Skin epidermis (tissue), 12 donors: ENCODE results near the gene SLC6A5.
"Not testable (repeated sequence)": the region's sequence is repeated elsewhere in the genome, so short reads cannot be mapped to it uniquely, and the experiment has no call there.

Source experiments
- H3K27ac ChIP-seq, 21 experiments: fragments of 200-600 bp; sonication (generic) in 11 of 21; one replicate each; pipeline ENCODE4 v1.5.0; 2020; ENCODE audit warnings: mild to moderate bottlenecking in 3 of 21, inconsistent platforms in 2 of 21, moderate library complexity in 2 of 21
- H3K4me3 ChIP-seq, 7 experiments: fragments of 200-600 bp; sonication (generic) in 2 of 7; one replicate each; pipeline ENCODE4 v1.5.0; 2020; ENCODE audit warnings: inconsistent platforms in 2 of 7, mild to moderate bottlenecking in 2 of 7, moderate library complexity in 1 of 7

Gene SLC6A5

DNA sequence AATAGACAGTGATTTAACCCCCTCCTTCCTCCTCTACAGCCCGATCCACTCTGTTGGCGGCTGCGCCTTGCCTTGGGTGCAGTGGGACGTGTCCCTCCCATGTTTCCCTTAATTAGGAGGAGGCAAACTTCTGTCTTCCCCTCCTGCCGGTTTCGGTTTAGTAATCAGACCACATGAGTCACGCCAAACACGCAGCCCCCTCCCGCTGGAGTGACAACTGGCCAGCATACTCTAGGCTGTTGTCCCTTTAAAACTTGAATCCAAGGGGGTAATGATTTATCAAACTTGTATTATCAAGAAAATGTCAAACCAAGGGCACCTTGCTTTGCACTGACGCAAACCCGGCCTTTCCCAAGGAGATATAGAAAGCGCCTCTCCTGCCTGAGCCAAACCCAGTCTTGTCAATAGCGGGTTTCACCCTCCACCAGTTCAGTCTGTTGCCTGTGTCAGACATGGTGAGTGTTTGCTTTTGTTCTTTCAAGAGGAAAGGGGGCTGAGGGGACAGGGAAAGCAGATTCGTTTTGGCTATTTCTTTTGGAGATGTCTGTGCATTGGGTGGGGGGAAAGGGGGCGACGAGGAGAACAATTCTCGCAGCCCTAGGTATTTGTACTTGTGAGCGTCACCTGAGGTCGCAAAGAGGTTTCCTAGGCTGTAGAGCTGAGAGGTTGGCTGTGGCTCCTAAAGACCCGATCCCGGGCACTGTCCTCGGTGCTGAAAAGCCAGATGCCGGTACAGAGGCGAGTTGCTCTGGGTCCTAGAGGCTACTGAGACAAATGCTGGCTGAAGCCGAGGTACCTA, at the start of gene SLC6A5:
Gene SLC6A5, plus strand, starts transcription at position 388 of the 799 bp plus-strand sequence. Its CDS starts 65 bp downstream, at position 453.
- H3K27ac ChIP-seq, result no peak within 1 kb of the TSS
- H3K4me3 ChIP-seq, result no peak within 1 kb of the TSS

DNA sequence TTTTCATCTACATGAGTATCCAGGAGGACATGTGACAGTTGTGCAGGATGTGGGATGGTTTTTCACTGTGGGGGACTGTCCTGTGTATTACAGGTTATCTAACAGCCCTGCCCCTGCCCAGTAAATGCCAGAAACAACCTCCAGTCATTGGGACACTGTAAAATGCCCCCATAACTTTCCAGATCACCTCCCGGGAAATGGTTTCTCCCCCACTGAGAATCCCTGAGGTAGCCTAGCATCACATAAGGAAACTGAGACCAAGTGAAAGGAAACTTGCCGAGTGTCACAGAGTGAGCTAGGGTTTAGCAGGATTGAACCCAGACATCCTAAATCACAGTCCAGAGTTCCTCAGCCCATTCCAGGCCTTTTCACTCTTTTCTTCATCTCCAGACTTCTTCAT, 48.3 kb upstream of the SLC6A5 start:
- no peak overlapping the region for H3K27ac ChIP-seq
- no peak overlapping the region for H3K4me3 ChIP-seq

DNA sequence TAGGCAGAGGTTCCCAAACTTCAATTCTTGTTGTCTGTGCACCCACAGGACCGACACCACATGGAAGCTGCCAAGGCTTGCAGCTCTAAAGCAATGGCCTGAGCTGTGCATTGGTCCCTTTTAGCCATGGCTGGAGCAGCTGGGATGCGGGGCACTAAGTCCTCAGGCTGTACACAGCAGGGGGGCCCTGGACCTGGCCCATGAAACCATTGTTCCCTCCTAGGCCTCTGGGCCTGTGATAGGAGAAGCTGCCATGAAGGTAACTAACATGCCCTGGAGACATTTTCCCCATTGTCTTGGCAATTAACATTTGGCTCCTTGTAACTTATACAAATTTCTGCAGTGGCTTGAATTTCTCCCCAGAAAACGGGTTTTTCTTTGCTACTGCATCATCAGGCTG, 43.6 kb upstream of the SLC6A5 start:
- no peak overlapping the region for H3K4me3 ChIP-seq
- no peak overlapping the region for H3K27ac ChIP-seq

DNA sequence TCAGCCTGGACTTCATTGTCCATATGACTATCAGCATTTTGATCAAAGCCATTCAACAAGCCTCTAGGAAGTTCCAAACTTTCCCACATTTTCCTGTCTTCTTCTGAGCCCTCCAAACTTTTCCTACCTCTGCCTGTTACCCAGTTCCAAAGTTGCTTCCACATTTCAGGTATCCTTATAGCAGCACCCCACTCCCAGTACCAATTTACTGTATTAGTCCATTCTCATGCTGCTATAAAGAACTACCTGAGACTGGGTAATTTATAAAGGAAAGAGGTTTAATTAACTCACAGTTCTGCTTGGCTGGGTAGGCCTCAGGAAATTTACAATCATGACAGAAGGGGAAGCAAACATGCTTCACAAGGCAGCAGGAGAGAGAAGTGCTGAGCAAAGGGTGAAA, 43.0 kb upstream of the SLC6A5 start:
- not testable (repeated sequence) for H3K4me3 ChIP-seq, H3K27ac ChIP-seq

DNA sequence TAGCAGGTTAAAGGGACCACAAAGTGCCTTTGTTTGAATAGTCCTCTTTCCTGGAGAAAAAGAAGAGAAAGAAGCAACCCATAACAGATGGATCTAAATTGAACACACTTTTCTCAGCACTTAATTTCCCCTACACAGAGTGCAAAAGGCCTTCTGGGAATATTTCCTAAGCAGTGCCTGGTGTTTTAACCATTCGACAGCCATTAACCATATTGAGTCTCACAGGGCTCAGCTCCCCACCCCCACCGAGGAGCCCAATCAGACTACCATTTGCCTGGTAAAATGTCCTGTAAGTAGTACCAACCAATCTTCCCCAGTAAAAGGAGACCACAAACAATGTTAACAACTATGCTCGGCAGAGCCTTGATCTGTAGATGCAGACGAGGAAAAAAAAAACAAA, 40.7 kb upstream of the SLC6A5 start:
- Histone ChIP-seq H3K4me3 (no peak overlapping the region), H3K27ac (no peak overlapping the region)

DNA sequence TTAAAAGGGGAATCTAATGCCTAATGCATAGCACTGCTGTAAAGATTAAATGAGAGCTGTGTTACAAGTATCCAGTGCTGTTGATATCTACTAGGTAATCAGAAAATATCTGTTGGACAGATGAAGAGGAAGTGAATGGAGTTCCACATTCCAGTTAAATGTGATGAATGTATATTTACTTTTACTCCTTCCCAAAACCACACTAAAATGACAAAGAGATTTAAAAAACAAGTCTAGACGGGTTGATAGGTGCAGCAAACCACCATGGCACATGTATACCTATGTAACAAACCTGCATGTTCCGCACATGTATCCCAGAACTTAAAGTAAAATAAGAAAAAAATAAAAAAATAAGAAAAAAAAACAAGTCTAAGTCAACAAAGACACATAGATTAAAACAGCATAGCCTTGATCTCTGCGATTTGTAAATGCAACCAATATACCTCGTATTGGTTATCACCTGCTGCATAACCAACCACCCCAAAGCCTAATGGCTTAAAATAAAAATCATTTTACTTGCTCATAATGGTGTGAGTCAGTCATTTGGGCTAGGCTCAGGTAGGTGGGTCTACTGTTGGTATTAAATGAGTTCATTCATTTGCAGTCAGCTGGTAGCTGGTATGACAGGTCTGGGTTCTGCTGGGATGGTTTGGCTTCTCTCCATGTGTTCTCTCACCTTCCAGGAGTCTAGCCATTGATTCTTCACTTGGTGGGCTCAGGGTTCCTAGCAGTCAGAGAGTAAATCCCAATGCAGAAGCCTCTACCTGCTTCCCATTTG, 39.7 kb upstream of the SLC6A5 start:
- no peak overlapping the region for H3K4me3 ChIP-seq

DNA sequence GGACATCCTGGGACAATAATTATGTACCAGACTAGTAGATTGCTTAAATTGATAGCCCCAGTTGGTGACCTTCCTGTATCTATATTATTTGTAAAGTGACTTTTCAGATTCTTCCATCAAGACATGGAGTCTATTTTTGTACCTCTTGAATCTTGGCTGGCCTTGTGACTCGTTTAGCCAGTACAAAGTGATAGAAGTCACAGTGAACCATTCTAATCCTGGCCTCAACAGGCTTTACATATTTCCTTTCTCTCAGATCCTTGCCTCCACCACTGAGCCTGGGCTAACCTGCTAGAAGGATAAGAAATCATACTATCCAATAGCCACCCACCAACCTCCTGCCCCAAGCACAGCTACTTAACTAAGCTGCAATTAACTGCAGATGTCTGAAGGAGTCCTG, 37.5 kb upstream of the SLC6A5 start:
- Histone ChIP-seq H3K27ac (no peak overlapping the region), H3K4me3 (no peak overlapping the region)

More for the DNA sequence above, 39.7 kb upstream of the SLC6A5 start:
- H3K27ac ChIP-seq, result no peak overlapping the region

DNA sequence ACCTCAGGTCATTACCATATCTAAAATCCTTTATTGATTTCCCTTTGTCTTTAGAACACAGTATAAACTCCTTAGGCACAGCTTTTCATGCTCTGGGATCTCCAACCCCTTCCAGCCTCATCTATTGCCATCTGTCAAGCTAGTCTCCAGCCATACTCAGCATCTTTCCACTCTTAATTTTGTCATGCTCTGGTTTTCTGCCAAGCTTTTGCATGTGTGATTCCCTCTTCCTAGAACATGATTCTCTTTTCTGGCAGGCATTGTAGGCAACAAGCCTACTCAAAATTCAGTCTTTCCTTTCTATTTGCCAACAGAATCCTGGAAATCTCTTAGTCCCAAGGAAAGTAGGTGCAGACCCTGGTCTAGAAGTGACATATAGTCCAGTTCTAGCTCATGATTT, 35.5 kb upstream of the SLC6A5 start:
- Histone ChIP-seq H3K4me3 (no peak overlapping the region), H3K27ac (no peak overlapping the region)

DNA sequence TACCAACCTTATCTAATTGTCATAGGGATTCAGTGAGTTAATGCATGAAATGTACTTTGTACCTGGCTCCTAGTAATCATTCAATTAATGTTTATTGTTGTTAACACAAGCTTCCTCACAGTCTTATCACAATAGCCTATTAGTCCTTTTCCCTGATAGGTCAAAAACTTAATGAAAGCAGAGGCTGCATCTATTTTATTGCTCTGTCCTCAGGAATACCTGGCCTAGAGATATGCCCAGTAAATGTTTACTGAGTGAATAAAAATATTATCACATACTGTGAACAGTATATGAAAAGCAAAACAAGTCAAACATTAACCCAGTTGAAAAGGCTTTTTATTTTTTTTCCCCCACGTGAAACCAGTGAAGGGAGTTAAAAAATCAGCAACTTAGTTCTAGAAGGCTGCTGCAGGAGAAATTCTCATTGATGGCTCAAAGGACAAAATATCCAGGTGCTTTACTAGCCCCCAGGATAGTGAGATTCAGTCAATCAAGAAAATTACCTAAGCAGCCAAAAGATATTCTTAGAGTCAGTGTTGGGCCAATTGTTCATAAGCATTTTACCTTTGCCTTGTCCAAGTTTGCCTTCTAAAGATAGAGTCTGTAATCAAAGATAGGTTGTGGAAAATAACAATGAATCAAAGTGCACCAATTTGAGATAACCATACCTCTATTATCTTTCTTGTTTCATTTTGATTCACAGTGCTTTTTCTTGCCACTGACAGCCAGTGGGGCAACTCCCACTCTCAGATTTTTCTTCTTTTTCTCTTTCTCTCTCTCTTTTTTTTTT, 34.4 kb upstream of the SLC6A5 start:
- no peak overlapping the region for H3K4me3 ChIP-seq
- no peak overlapping the region for H3K27ac ChIP-seq

DNA sequence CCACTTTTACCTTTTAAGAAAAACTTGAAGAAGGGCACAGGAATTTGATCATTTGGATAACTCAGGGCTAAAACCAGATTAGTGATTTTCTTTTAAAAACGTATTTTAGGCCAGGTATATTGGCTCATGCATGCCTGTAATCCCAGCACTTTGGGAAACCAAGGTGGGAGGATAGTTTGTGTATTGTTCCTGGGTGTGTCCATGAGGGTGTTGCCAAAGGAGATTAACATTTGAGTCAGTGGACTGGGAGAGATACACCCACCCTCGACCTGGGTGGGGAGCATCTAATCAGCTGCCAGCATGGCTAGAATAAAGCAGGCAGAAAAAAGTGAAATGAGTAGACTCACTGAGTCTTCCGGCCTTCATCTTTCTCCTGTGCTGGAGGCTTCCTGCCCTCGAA, 33.3 kb upstream of the SLC6A5 start:
- H3K27ac ChIP-seq, H3K4me3 ChIP-seq: not testable (repeated sequence)

DNA sequence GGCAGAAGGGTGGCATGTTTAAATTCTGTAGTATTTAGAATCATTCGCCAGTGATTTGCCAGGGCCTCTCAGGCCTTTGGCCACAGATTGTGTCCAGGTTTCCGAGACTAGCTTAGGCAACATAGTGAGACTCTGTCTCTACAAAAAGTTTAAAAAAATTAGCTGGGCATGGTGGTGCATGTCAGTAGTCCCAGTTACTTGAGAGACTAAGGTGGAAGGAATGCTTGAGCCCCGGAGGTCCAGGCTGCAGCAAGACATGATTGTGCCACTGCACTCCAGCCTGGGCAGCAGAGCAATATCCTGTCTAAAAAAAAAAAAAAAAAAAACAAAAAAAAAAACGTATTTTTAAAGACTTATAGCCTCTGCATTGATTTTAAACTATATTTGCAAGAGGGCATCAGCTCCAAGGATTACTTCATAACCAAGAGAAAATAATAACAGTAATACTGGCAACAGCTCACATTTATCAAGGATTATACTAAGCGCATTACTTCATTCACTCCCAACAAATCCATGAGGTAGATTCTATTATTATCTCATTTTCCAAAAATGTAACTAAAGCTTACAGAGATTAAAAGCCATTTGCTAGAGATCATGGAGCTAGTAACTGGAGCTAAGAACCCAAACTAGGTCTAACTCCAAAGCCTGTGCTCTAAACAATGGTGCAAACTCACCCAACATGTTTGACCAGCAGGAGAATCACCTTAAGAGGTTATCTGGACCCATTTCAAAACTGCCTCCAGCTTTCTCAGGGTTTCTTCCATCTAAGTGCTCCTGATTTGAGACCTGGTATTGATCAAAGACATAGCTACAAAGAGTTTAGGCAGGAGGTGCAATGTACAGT, 32.6 kb upstream of the SLC6A5 start:
- Histone ChIP-seq H3K4me3 (no peak overlapping the region), H3K27ac (no peak overlapping the region)

DNA sequence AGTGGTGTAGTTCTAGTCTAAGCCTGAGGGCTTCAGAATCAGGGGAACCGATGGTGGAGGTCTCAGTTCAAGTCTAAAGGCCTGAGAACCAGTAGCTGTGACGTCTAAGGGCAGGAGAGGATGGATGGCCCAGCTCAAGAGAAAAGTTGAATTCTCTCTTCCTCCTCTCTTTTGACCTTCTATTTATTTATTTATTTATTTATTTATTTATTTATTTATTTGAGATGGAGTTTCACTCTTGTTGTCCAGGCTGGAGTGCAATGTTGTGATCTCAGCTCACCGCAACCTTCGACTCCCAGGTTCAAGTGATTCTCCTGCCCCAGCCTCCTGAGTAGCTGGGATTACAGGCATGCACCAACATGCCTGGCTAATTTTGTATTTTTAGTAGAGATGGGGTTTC, 19.7 kb upstream of the SLC6A5 start:
- H3K27ac ChIP-seq, result not testable (repeated sequence)

DNA sequence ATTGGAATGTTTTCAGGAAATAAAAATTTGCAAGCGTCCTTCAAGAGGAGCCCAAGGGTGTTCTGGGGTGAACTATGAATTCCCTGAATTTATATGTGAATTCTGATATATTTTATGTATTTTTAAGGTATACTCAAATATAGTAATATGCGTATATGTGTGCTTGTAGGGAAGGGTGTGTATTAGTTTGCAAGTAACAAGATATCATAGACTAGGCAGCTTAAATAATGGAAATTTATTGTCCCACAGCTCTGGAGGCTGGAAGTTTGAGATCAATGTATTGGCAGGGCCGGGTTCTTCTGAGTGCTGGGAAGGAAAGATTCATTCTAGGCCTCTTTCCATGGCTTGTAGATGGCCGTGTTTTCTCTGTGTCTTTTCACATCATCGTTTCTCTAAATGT, 16.2 kb upstream of the SLC6A5 start:
- Histone ChIP-seq H3K4me3 (no peak overlapping the region), H3K27ac (no peak overlapping the region)

More for the DNA sequence above, 19.7 kb upstream of the SLC6A5 start:
- H3K4me3 ChIP-seq, result not testable (repeated sequence)

DNA sequence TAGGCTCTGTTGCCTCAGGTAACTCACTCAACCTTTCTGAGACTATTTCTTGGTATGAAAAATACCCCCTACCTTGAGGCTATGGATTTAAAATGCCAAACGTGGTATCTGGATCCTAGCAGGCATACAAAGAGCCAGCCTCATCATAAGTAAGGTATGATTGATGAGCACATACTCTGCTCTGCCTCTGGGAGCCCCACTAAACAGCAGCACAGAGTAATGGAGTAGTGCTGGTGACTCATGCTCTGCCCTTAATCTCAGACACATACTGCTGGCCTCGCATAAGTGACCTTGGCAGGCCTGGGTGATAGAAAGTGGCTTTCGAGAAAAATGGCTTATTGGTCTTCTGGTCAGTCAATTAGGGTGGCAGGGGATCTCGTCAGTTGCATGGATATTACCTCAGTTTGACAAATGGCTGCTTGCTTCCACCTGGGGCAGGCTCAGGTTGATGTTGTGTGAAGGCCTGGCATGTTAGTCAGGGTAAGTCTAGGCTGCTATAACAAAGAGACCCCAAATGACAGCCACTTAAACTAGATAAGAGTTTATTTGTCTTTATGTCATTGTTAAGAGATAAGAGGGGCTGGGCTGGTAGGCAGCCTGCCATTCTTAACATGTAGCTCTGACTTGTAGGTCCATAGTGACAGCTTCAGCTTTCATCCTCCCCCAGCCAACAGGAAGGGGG, 15.2 kb upstream of the SLC6A5 start:
- no peak overlapping the region for H3K4me3 ChIP-seq
- H3K27ac ChIP-seq, result no peak overlapping the region

DNA sequence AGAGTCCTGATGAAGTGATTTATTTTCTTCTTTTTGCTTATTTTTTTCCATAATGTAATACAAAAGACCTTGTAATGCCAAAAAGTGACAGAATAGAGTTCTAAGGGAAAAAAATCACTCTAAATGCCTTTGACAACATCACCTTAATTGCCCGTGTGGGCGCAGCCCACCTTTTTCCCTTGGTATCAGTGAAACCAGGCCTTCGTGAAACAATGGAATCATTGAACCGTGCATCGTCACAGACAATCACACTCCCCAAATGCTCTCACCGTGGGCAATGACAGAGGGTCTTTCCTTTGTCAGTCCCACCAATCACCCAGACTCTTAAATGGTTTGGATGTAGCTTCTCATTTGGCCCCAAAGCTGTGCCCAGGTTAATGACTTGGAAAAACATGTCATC, 9.6 kb upstream of the SLC6A5 start:
- H3K27ac ChIP-seq, result no peak overlapping the region
- H3K4me3 ChIP-seq, result no peak overlapping the region

DNA sequence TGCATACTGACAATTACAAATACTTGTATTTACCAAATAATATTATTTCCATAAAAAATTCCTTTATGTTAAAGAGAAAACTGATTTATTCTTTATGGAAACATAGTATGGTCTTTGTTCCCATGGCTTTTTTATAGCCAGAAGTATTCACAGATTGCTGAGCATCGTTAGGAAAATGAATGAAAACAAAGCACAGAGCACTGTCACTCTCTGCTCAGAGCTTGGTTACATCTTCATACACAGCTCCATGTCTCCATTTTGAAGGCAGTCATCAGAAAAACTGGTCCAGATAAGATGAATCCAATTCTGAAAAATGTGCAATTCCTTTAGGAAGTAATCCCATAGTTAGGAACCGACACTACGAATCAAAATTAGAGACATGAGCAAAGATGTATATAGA, 9.0 kb upstream of the SLC6A5 start:
- Histone ChIP-seq H3K4me3 (no peak overlapping the region), H3K27ac (no peak overlapping the region)

DNA sequence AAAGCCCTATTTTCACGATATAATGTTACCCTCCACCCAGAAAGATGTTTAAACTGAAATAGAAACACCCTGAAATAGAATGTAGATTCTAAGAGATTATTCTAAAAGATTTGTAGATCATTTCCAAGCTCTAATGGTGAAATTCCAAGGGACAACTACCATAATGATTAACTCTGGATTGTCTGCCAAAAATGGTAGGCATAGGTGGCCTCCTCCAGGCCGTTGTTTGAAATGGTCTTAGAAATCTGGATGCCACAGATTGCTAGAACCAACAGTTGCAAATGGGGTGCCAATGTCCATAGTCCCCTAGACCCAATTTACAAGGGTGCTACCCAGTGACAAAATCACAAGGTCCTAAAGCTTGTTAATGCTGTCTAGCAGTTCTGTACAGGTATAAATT, 6.7 kb upstream of the SLC6A5 start:
- Histone ChIP-seq H3K27ac (no peak overlapping the region), H3K4me3 (no peak overlapping the region)

DNA sequence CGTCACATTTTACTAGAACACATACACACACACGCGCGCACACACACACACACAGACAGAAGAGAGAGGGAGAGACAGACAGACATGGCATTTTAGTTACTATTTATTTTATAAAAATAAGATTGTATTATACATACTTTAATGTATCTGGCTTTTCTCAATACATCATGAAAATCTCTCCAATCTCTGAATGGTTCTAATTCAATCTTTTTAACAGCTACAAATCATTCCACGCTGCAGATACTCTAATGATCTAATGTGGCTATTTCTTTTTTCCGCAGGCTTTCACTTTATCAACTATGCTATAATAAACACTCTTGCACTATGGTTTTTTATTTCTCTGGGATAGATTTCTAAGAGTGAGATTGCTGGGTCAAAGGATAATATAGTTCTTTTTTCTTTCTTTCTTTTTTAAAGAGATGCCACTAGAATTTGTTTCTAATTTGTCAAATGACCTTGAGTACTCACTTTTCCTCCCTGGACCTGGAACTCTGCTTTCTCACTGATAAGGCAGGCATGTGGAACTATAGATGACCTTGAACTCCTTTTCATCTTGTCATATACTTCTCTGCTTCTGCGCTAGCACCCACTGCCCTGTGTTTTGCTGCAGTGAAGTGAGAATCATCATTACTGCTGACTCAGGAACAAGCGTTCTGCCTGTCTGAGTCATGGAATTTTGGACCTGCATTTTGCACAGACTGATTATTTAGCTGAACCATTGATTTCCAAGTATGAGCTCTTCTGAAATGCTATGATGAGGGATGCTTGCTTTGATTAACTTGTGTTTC, 4.9 kb upstream of the SLC6A5 start:
- Histone ChIP-seq H3K27ac (no peak overlapping the region), H3K4me3 (no peak overlapping the region)
